ENCODE data around the gene POMGNT1. TPM values are rescaled to one million over a fixed set of nuclear protein-coding genes. Genes with fewer than 3 reads are reported as not detected.

The POMGNT1 gene
- 53.5 and 56.2 TPM in 2 replicates for total RNA-seq

DNA sequence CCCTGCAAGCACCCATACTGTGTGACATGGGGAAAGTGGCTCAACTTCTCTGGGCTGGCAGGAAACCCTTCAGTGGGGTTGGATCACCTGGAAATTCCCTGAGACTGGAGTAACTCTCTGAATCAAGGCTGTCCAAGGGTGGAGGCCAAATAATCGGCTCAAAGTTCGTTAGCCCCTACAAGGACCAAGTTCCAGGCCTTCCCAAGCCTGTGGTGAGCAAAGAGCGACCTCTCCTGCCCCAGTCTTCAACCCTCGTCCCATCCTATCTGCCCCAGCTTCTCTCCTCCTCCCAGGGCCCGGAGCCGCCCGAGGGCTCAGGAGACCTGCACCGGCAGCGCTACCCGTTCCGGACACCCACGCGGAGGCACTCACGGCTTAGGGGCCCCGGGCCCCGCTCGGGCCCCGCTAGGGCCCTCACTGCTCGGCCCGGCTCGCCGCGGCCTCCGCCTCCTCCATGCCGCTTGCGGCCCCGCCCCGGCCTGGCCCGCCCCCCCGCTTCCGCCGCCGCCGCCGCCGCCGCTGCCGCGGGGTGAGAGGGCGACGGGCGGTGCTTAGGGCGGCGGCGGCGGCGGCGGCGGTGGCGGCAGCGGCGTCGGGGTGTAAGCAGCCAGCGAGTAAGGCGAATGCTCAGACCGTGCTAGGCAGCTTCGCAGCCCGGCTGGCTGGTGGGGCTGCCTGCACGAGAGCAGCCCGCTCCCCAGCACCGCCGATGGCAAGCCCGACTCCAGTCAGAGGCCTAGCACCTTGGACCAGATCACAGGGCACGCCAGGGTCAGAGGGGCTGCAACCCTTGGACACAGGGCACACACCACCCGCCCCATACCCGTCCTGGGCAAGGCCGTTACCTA is at the start of gene POMGNT1:
Gene POMGNT1 (minus strand): TSS at position 471 of the 848 bp plus-strand sequence. CDS start 613 bp downstream, outside the sequence.

DNA sequence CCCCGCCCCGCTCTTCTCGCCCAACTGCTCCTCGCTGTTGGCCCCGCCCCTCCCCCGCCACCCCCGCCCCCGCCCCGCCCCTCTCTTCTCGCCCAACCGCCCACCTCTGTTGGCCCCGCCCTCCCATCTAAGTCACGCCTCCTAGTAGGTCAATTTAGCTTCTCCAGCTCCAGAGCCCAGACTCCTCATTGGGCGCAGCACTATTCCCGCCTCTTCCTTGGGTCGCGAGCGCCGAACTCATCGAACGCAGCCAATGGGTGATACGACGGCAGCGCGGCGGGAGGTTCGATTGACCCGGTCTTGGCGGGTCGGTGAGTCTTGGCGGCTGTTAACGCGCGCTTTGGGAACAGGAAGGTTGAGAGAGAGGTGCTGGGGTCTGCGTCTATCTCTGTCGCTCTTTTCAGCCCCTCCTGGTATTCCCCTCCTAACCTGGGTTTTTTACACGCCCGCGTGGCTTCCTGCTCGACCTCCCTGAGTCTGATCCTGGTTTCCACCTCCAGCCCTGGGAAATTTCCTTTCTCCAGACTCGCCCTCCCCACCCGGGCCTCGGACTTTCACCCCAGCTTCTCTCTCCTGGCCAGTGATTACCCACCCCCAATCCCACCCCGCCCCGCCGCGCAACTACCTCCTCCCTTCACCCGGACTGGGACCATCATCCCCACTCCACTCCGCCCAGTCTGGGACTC is 49.3 kb upstream of the POMGNT1 start, which contains the start of gene RAD54L:
Gene RAD54L (plus strand): TSS at position 328 of the 686 bp plus-strand sequence. CDS start 643 bp downstream, outside the sequence.

DNA sequence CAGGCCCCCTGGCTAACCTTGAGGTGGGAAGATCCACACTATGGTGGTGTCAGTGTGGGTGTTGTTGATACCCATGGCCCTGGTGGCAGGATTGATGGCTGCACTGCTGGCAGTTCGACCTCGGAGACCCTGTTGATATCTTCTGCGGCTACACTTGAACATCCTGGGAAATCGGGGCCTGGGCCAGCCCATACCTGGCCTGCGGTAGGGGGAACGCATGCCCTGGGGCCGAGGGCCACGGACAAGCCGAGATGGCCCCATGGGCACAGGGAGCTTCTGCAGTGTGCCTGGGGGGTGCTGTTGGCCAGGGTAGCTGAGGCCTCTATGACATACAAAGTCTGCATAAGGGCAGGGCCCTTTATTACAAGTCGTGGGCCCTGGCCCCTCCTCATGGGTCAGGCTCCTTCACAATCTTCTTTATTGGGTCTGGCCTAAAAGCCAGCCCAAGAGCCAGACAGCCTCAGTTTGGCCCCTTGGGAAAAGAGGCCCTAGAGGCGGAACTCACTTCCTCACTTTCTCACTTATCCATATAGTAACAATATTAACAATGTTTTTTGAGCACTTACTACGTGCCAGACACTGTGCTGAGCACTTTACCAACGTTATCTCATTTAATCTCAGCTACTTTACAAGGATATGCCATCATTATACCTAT is 21.9 kb downstream of the POMGNT1 start, which contains the start of gene P3R3URF:
Gene P3R3URF (minus strand): TSS at position 278 of the 655 bp plus-strand sequence. CDS start 17 bp downstream, at position 261.

DNA sequence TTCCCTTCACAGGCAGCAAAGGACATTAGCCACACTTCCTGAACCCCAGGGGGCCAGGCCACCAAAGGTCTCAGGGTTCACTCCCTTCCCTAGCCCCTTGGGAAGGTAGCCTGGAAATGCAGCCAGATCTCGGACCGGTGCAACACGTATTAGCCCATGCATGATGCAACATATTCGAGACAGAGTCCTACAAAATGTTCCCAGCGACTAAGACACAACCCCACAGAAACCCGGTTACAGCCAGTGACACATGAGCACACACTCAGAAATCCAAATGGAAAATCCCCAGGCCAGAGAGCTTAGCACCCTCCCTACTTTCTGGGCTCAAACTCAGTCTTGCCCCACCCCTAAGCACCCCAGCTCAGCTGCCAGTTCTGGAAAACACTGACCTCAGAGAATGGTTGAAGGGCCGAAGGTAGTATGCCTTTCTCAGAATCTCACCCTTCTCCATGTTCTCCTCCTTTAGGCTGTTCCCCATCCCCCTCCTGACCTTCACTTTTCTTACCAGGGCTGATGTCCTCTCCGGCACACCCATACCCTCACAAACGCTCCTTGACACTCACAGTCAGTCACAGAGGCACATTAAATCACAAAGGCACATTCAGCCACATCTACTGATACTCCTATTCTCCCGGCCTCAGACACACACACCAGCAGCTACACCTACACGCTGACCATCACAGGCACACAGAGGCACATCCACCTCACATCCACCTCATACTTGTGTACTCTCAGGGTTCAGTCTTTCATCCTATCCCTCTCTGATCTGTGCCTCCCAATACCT is 23.6 kb downstream of the POMGNT1 start, which contains the start of gene TSPAN1:
Gene TSPAN1 (plus strand): TSS at position 640 of the 784 bp plus-strand sequence. CDS start 6,021 bp downstream, outside the sequence.

Small RNA genes within 50 kb of the gene (small RNA-seq; reads per million reads assigned to genes)
- not detected for gene AL672043.1

Other genes with a start within 250 kb of the POMGNT1 start
- gene PIK3R3, start 65.8 kb downstream of the POMGNT1 start, total RNA-seq: 11.8 and 14.9 TPM in 2 replicates
- not detected in 2 replicates for gene TSPAN1, start 23.3 kb downstream of the POMGNT1 start, total RNA-seq
- not detected in 2 replicates for gene P3R3URF, start 21.9 kb downstream of the POMGNT1 start, total RNA-seq
- gene LURAP1, start 4.9 kb upstream of the POMGNT1 start, total RNA-seq: 0.29 and 0.65 TPM in 2 replicates
- 2.0 and 5.3 TPM in 2 replicates for gene RAD54L, start 49.3 kb upstream of the POMGNT1 start, total RNA-seq
- 76.4 and 114 TPM in 2 replicates for gene LRRC41, start 105.2 kb upstream of the POMGNT1 start, total RNA-seq
- gene UQCRH, start 105.3 kb upstream of the POMGNT1 start, total RNA-seq: 330 and 414 TPM in 2 replicates
- gene NSUN4, start 142.4 kb upstream of the POMGNT1 start, total RNA-seq: 19.6 and 21.5 TPM in 2 replicates
- 0.48 and 1.3 TPM in 2 replicates for gene FAAH, start 195.9 kb upstream of the POMGNT1 start, total RNA-seq